SK-N-SH (cell line): Measurements from ENCODE around the gene AUTS2.

ENCODE experiments used
- CTCF ChIP-seq: fragments of 200-600 bp; sonication (generic); IDR thresholded peaks from 2 replicates; pipeline ENCODE4 v1.6.1; 2017; ENCODE audit warnings: antibody characterized with exemption, mild to moderate bottlenecking, moderate library complexity
- GABPA ChIP-seq: IDR thresholded peaks from 2 replicates; pipeline ENCODE4 v1.4.0; 2012; ENCODE audit warnings: low read depth, mild to moderate bottlenecking
- MEF2A ChIP-seq: IDR thresholded peaks from 2 replicates; pipeline ENCODE4 v1.4.0; 2012; ENCODE audit warnings: low read depth, borderline replicate concordance
- RXRA ChIP-seq: IDR thresholded peaks from 2 replicates; pipeline ENCODE4 v1.4.0; 2012; ENCODE audit warnings: low read depth, mild to moderate bottlenecking, borderline replicate concordance

GRCh38 chr7:70288781-70289456 is 690.6 kb downstream of the AUTS2 start:
- TF ChIP-seq GABPA (no peak), CTCF (no peak), RXRA (no peak), MEF2A (no peak)
